AG04450 (cell line): Measurements from ENCODE around the gene PRKCZ. TPM values are rescaled to one million over a fixed set of nuclear protein-coding genes. Genes with fewer than 3 reads are reported as not detected.
A peak's percentile ranks its signal among the peaks of the same experiment; 100 is the strongest.

ENCODE experiments used
- CTCF ChIA-PET: fragments of 300-600, 350-600 bp; formaldehyde crosslinking; extraction: SDS; loops from one replicate; lab custom pipeline; 2022; ENCODE audit warnings: antibody characterized with exemption, inconsistent platforms; lab: Charles Lee
- POLR2A ChIA-PET: fragments of 350-600 bp; formaldehyde crosslinking; extraction: SDS; loops from one replicate; lab custom pipeline; 2021; ENCODE audit warnings: antibody characterized with exemption, inconsistent platforms; lab: Yijun Ruan, JAX
- DNase-seq: peaks from one replicate; pipeline ENCODE4 v3.0.0-alpha.2; 2011; ENCODE audit warnings: low read depth, low spot score
- H3K27ac ChIP-seq: one replicate; pipeline ENCODE4 v1.5.1; 2012; ENCODE audit warnings: low read depth, low read length, control low read depth
- H3K27me3 ChIP-seq: one replicate; pipeline ENCODE4 v1.6.0; 2012; ENCODE audit warnings: low read length; ENCODE audit not compliant: control insufficient read depth, insufficient read depth
- H3K4me3 ChIP-seq: 2 replicates; pipeline ENCODE4 v1.5.1; 2011; ENCODE audit warnings: mild to moderate bottlenecking, low read depth, low read length, control low read depth
- H3K9me3 ChIP-seq: 2 replicates; pipeline ENCODE4 v1.5.1; 2012; ENCODE audit warnings: low read length; ENCODE audit not compliant: control insufficient read depth, insufficient read depth
- polyA plus RNA-seq: library from polyadenylated mRNA; depleted of rRNA; stranded (reverse); fragments of >200 nt; gene quantifications from 2 replicates; pipeline ENCODE4 v1.2.3, GENCODE V29; 2011
- TF ChIP-seq, protein P1 (sequence below): IDR thresholded peaks from 2 replicates; pipeline ENCODE4 v1.5.1; 2011; ENCODE audit warnings: low read depth, low read length, control low read depth, inconsistent platforms

The PRKCZ gene
- polyA plus RNA-seq, 1 experiment: 3.0 TPM

DNA sequence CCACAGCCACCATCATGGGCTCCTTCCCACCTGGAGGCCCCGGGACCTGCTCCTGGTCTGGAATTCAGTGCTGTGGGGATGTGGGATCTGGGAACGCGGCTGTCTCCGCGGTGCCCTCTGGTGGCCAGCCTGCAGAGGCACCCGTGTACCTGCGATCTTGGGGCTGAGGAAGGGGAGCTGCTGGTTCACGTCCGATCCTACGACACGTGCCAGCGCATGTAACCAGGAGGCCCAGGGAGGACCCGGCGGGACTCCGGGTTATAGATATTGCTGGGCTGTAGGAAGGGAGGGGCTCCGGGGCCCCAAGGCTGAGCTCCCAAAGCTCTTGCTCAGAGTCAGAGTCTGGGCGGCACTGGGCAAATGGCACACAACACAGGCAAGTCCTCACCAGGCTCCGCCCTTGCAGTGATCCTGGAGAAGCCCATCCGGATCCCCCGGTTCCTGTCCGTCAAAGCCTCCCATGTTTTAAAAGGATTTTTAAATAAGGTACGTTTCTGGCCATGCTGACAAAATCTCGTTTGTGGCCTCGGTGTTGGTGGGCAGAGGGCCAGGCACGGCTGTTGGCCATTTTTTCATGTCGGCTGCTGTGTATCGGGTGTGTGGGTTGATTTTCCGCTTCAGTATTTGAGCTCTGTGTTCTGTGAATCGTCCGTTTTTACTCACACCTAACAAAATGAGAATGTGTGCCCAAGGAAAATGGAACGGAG is 124.3 kb downstream of the PRKCZ start:
- Histone ChIP-seq H3K9me3 (peaks cover under 1% of the 10 kb centered on the region; the same call in 1 of the 2 replicates), H3K4me3 (peak overlapping the region; percentile 42), H3K27me3 (no peaks in the 10 kb centered on the region), H3K27ac (no peak overlapping the region)
- CTCF ChIA-PET: interaction anchor here (0.5 to 2.7 kb wide), 49 partner anchors 8 to 476 kb away, joined by 3 to 41 read pairs (median 4); partner anchors contain the start of genes FAAP20 and PANK4
- no peak for DNase-seq
- TF ChIP-seq, protein P1, sequence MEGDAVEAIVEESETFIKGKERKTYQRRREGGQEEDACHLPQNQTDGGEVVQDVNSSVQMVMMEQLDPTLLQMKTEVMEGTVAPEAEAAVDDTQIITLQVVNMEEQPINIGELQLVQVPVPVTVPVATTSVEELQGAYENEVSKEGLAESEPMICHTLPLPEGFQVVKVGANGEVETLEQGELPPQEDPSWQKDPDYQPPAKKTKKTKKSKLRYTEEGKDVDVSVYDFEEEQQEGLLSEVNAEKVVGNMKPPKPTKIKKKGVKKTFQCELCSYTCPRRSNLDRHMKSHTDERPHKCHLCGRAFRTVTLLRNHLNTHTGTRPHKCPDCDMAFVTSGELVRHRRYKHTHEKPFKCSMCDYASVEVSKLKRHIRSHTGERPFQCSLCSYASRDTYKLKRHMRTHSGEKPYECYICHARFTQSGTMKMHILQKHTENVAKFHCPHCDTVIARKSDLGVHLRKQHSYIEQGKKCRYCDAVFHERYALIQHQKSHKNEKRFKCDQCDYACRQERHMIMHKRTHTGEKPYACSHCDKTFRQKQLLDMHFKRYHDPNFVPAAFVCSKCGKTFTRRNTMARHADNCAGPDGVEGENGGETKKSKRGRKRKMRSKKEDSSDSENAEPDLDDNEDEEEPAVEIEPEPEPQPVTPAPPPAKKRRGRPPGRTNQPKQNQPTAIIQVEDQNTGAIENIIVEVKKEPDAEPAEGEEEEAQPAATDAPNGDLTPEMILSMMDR: peak; percentile 94
- POLR2A ChIA-PET: interaction anchor here (0.8 kb wide), 1 partner anchor 101 kb away, joined by 3 read pairs; no protein-coding TSS in a partner anchor

DNA sequence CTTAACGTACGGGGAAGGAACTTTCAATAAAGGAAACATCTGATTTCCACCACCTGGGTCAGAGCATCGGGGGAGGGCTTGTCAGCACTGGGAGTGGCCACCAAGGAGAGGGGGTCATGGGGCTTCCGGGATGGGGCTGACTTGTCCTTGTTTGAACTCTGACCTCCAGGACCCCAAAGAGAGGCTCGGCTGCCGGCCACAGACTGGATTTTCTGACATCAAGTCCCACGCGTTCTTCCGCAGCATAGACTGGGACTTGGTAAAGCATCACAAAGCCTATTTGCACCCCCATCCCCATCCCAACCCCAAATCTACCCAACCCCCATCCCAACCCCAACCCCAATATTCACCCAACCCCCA is 124.8 kb downstream of the PRKCZ start:
- Histone ChIP-seq H3K9me3 (peaks cover 6% of the 10 kb centered on the region; the same call in 1 of the 2 replicates), H3K4me3 (no peak overlapping the region), H3K27me3 (no peaks in the 10 kb centered on the region), H3K27ac (no peak overlapping the region)
- no peak for DNase-seq
- POLR2A ChIA-PET: no interaction called here
- TF ChIP-seq, protein P1: no peak
- CTCF ChIA-PET: interaction anchor here (0.6 to 2.7 kb wide), 39 partner anchors 8 to 351 kb away, joined by 3 to 41 read pairs (median 5); partner anchors contain the start of genes FAAP20 and PANK4

DNA sequence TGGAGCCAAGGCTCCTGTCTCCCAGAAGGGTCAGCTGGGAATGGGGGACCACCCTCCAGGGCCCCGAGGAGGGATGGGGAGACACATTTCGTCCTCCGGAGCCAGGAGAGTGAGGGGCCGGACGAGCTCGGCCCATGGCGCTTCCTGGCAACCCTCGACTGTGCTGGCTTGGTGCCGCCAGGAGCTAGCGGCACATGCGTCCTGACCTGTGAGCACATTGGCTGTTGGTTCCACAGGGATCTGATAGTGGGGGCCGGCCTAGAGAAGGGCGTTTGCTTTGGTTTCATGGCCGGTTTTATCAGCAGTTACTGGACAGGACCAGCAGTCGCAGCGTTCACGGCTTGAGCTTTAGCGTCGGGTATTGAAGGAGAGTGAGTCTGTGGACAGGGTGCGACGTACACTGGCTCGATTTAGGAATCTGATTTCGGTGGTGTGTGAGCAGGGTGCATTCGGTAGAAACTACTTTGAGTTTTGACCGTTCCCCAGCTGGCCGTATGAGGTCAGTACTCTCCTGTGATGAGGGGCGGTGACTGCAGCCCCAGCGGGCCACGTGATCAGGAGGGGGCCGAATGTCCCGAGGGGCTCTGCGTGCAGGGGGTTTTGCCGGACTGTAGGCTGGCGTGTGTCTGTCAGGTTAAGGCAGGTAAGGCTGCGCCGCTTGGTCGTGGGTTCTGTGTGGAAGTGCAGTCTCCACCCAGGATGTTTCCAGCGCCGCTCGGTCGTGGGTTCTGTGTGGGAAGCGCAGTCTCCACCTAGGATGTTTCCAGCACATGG is 125.7 kb downstream of the PRKCZ start:
- DNase-seq: no peak
- peaks cover 14% of the 10 kb centered on the region for H3K9me3 ChIP-seq
- TF ChIP-seq, protein P1: no peak
- no peak overlapping the region for H3K4me3 ChIP-seq
- H3K27ac ChIP-seq: no peak overlapping the region
- ChIA-PET POLR2A (interaction anchor here (0.7 kb wide), 1 partner anchor 218 kb away, joined by 3 read pairs; no protein-coding TSS in a partner anchor), CTCF (interaction anchor here (1.1 to 2.3 kb wide), 2 partner anchors 19 to 206 kb away, joined by 3 to 8 read pairs; partner anchors contain the start of gene FAAP20)
- no peaks in the 10 kb centered on the region for H3K27me3 ChIP-seq

DNA sequence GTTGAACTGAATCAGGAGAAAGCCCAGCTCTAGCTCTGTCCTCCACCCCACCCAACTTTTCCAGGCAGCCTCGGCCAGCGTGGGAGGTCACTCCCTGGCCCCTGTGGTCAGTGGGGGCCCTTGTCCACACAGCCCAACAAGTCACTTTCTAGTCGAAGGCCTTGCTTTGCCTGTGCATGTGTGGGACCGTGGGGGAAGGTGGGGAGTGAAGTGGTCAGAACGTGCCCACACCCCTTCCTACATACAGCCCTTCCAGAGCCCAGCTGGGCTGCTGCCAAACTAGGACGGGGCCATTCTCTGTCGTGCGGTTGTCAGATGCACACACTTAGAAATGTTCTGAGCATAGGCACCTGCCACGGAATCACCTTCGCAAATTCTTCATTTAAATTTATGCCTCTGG is 126.4 kb downstream of the PRKCZ start:
- no peak overlapping the region for H3K27ac ChIP-seq
- POLR2A ChIA-PET: no interaction called here
- no peak overlapping the region for H3K4me3 ChIP-seq
- TF ChIP-seq, protein P1: no peak
- CTCF ChIA-PET: interaction anchor here (1.1 to 2.3 kb wide), 2 partner anchors 19 to 205 kb away, joined by 3 to 8 read pairs; partner anchors contain the start of gene FAAP20
- DNase-seq: no peak
- H3K27me3 ChIP-seq: no peaks in the 10 kb centered on the region
- H3K9me3 ChIP-seq: peaks cover 14% of the 10 kb centered on the region

DNA sequence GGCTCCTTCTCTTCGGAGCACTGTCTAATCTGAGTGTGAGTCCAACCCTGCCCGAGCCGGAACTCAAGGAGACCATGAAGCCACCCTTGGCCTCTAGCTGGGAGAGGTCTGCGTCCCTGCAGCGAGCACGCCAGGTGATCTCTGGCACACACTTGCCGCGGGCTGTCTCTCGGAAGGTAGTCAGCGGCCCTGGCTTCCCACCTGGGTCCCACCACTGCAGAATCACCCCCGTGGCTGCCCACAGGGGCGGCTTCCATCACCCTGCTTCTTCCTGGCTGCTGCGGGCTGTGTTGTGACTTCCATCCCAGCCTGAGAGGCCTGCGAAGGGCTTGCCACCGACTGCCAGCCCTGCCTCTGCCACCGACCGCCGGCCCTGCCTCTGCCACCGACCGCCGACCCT is 127.3 kb downstream of the PRKCZ start:
- ChIA-PET POLR2A (no interaction called here), CTCF (no interaction called here)
- H3K4me3 ChIP-seq: no peak overlapping the region
- TF ChIP-seq, protein P1: no peak
- peaks cover 14% of the 10 kb centered on the region for H3K9me3 ChIP-seq
- H3K27me3 ChIP-seq: no peaks in the 10 kb centered on the region
- DNase-seq: no peak
- no peak overlapping the region for H3K27ac ChIP-seq
